Inflammatory macrophage treated with lipopolysaccharide for 4 hours (primary cell): ENCODE measurements around the gene OR4S2.

ENCODE experiments used
- DNase-seq: peaks from one replicate; pipeline ENCODE4 v3.0.0-alpha.2; 2020

OR4S2 gene, protein sequence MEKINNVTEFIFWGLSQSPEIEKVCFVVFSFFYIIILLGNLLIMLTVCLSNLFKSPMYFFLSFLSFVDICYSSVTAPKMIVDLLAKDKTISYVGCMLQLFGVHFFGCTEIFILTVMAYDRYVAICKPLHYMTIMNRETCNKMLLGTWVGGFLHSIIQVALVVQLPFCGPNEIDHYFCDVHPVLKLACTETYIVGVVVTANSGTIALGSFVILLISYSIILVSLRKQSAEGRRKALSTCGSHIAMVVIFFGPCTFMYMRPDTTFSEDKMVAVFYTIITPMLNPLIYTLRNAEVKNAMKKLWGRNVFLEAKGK

DNA sequence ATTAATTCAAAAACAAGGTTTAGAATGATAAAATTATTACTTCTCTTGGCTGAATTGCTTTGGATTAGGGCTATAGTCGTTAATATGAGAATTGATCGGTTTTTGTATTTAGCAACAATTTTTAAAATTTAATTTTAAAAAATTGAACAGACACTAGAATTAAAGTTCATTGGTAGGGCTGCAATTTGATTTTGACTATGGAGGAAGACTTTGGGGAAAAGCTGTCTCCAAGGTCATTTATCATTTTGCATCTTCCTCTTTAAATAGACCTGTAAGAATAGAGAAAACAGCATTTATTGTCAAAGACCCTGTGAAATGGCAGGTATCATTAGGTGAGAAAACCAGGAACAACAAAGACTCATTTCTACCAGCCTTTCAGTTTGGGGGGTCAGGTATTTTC is at the start of gene OR4S2:
Gene OR4S2, plus strand, starts transcription at position 301 of the 400 bp plus-strand sequence. CDS start 2,577 bp downstream, outside the sequence.
- DNase-seq = no peak

DNA sequence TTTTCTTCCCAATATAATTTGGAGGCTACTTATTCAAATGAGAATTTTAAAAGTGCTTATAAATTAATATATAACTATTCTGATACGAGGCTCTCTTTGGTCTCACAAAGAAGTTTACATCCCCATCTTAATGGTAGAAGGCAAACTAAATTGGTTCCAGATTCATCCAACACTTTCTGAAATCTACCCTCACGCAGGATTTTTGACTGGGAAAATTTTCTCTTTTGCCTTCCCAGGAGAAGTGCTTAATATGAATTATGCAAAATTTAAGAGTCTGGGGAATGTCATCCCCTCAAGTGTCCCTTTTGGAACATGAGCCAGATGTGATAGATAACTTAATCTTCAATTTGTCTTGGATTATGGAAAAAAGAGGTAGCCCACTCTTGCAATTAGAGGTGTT is 40.6 kb upstream of the OR4S2 start, which contains the start of gene OR4C11:
Gene OR4C11, minus strand, starts transcription at position 101 of the 400 bp plus-strand sequence. CDS start 3,272 bp downstream, outside the sequence.
- no peak for DNase-seq

DNA sequence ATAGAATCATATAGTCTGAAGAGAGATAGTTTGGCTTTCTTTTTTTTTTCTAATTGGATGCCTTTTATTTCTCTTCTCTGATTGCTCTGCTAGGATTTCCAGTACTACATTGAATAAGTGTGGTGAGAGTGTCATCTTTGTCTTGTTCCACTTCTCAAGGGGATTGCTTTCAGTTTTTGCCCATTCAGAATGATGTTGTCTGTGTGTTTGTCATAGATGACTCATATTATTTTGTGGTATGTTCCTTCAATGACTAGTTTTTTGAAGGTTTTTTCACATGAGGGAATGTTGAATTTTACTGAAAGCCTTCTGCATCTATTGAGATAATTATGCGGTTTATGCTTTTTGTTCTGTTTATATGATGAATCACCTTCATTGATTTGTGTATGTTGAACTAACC is 23.6 kb upstream of the OR4S2 start:
- DNase-seq = no peak

DNA sequence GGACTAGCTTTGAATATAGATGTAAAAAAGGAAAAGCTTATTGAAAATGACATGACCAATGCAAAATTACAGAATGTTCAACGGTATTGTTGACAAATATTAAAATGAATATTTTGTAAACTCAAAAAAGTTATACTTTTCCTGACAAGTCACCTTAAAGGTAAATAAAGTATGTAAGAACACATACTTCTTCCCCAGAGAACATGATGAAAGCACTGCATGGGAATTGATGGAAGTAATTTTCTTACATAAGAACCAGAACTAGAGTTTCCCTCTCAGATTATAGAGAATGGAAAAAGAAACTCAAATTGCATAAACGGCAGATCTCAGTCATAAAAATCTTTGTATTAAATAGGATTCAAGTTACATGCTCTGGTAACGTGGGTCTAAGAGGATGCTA is 13.3 kb upstream of the OR4S2 start, which contains the start of gene OR4P4:
Gene OR4P4, plus strand, starts transcription at position 301 of the 400 bp plus-strand sequence.
- DNase-seq = no peak

DNA sequence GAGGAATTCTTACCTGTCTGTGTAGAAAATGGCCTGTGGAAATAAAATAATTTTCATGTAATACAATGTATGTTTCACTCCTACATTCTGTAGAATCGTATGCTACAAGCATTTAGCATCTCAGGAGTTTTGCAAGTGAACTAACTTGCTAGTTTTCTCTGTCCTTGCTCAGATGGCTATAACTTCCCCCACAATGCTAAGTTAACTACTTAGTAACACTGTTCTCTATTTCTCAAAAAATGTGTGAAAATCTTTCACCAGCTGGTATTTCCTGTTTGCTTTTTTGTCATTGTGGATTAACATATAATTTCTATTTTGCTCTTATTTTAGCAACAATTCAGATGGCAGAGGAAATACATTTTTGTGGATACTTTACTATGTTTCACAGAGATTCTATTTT is 4.4 kb downstream of the OR4S2 start:
- no peak for DNase-seq

DNA sequence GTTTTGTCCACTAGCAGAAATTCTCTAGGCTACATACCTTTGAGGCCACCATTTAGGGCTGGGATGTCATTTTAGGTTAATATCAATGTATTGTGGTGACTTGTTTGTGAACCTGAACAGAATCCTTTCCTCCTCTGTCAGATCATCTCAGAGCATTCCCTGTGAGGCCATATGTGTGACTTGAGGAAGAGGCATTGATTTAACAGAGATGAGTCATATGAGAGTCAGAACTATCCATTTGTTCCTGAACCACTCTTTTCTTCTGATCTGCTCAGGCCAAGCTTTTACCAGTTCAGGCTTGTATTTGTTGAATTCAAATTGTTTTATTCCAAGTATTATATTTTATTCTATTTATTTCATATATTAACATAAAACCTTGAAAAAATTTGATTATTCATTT is 7.0 kb downstream of the OR4S2 start:
- no peak for DNase-seq

DNA sequence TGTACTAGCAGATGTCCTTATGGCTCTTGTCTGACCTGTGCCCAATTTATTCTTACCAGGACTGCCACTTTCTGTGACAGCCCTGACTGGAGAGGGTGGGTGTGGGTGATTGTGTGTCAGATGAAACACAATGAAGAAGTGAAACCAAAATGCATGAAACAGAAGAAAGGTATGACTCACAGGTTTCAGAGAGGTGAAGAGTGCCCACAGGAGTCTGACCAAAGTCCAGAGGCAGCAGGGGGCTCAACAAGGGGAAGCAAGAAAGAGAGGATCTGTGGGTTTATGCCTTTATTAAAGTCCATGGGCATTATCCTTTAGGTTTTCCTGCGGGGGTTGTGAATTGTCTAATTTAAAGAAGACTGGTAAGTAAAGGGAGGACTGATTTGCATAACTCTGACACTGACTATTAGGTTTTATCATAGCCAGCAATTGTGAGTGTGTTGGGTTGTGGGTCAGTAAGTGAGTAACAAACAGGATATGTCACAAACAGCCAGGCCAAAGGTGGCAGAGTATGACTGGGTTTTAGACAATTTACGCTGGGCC is 10.0 kb downstream of the OR4S2 start:
- no peak for DNase-seq

DNA sequence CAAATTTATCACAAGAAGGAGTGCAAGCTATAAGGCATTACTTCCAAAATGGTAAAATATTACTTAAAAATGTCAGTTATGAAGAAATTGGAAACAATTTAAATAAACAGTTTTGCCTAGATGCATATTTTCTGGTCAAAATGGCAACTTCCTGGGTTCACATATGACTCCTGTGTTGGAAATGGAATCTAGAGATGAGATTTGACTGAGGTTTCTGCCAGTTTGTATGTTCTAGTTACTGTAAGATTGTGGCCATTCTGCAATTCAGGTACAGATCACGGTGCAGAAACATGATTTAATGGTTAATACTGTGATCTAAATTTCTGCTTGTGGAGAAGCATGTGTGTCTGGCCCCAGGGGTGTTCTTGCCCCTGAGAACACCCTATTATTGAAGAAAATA is 10.5 kb downstream of the OR4S2 start:
- no peak for DNase-seq

DNA sequence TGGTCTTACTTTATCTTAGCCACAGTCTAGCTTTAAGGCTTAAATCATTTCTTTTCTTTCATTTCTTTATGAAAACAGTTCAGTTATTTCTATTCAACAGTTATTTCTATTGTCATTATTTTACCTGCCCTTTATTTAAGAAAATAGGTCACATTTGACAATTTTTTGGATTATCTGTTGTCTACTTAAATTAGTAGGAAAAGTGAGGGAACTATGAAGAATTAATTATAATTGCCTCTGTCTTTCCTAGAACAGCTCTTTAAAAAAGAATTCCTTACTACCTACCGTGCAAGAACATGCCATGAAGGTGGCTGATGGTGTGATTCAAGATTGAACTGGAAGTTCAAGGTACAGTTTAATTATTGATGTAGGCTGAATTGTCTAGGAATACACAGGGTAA is 13.8 kb downstream of the OR4S2 start, which contains the start of gene OR4C6:
Gene OR4C6, plus strand, starts transcription at position 301 of the 400 bp plus-strand sequence. CDS start 2,966 bp downstream, outside the sequence.
- no peak for DNase-seq

DNA sequence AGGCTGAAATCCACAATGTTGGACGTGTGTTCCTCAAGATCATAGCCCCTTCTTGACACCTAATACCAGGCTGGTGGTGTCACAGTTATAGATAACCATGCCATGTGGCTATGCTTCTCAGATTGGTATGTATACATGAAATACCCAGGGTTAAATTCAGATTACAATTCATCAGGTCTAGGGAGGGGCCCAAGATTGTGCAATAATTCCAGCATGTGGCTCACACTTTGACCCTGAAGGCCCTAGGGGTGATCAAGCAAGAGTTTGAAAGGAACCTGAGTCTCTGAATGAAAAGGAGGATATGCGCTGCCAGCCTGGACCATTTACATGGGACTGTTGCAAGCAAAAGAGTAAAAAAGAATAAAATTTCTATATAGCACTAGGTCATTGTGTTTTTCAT is 21.2 kb downstream of the OR4S2 start:
- no peak for DNase-seq

DNA sequence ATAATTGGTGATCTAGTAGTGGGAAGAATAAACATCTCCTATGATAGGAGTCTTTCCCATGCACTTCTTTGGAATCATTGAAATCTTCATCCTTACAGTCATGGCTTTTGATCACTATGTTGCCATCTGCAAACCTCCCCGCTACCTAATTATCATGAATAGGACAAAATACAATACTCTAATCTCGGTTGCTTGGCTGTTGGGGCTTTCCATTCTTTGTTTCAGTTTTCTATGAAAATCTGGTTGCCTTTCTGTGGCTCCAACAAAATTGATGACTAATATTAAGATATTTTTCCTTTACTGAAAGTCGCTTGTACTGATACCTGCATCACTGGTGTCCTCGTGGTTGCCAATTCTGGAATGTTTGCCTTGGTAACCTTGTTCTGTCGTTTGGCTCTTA is 25.7 kb downstream of the OR4S2 start:
- no peak for DNase-seq

DNA sequence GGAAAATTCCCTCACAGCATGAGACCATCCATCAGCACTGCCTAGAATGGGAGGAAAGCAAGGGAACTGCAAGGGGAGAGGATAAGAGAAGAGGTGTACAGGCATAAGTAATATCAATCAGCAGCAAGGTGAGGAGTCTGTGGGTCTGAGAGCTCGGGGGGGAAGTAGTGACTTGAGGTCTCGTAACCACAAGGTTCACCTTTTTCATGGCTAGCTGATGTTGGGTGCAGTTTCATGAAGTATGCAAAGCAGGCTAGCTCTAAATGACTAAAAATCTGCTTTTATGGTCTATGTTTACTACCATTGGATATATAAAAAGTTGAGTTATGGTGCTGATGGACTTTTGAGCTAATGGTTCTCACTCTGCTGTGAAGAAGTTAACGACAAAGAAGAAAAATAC is 49.7 kb downstream of the OR4S2 start:
- no peak for DNase-seq

DNA sequence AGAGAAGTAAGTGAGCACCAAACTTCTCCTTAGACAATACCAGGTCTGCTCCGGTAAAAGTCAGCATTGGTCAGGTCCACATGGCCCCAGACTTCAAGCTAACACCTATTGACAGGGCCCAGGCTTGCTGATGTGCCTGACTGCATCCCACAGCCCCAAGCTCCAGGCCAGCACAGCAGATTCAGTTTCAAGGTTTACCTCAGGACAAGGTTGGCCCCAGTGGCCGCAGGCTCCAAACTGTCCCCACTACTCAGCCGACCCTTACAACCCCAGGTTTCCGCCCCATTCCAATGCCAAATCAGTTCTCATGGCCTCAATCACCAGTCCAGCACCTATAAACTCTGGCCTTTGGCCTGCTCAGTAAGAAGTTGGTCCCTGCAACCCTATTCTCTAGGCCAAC is 53.3 kb downstream of the OR4S2 start:
- no peak for DNase-seq
